GM12875 (cell line): ENCODE data around the gene CAPN13.

ENCODE experiments used
- H3K4me3 ChIP-seq: one replicate; pipeline ENCODE4 v1.5.1; 2011; ENCODE audit warnings: low read depth, low read length, control low read depth
- TF ChIP-seq, protein P1 (sequence below): IDR thresholded peaks from 2 replicates; pipeline ENCODE4 v1.5.1; 2011; ENCODE audit warnings: low read depth, mild to moderate bottlenecking, control low read depth, inconsistent platforms, low read length, moderate library complexity, borderline replicate concordance; ENCODE audit not compliant: insufficient read depth

Gene CAPN13, protein sequence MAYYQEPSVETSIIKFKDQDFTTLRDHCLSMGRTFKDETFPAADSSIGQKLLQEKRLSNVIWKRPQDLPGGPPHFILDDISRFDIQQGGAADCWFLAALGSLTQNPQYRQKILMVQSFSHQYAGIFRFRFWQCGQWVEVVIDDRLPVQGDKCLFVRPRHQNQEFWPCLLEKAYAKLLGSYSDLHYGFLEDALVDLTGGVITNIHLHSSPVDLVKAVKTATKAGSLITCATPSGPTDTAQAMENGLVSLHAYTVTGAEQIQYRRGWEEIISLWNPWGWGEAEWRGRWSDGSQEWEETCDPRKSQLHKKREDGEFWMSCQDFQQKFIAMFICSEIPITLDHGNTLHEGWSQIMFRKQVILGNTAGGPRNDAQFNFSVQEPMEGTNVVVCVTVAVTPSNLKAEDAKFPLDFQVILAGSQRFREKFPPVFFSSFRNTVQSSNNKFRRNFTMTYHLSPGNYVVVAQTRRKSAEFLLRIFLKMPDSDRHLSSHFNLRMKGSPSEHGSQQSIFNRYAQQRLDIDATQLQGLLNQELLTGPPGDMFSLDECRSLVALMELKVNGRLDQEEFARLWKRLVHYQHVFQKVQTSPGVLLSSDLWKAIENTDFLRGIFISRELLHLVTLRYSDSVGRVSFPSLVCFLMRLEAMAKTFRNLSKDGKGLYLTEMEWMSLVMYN

DNA sequence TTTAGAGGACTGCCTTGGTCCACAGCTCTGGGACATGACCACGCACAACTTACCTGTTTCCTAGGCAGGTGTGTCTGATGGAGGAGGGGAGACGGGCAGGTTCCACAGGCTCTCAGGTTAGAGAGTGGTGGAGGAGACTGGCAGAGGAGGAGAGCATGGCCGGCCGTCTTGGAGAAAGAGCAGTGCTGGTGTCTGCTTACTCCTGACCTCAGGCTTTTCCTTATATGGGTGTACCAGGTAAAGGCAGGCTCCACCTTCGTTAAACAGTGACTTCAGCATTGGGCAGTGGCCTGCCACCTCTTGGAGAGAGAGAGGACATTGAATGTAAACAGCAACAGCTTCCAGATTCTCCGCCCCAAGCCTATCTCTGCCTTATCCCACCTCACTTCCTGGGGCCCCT, at the start of gene CAPN13:
Gene CAPN13 (minus strand): TSS at position 198 of the 400 bp plus-strand sequence. CDS start 20,121 bp downstream, outside the sequence.
- TF ChIP-seq, protein P1, sequence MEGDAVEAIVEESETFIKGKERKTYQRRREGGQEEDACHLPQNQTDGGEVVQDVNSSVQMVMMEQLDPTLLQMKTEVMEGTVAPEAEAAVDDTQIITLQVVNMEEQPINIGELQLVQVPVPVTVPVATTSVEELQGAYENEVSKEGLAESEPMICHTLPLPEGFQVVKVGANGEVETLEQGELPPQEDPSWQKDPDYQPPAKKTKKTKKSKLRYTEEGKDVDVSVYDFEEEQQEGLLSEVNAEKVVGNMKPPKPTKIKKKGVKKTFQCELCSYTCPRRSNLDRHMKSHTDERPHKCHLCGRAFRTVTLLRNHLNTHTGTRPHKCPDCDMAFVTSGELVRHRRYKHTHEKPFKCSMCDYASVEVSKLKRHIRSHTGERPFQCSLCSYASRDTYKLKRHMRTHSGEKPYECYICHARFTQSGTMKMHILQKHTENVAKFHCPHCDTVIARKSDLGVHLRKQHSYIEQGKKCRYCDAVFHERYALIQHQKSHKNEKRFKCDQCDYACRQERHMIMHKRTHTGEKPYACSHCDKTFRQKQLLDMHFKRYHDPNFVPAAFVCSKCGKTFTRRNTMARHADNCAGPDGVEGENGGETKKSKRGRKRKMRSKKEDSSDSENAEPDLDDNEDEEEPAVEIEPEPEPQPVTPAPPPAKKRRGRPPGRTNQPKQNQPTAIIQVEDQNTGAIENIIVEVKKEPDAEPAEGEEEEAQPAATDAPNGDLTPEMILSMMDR: no peak
- no peak within 1 kb of the TSS for H3K4me3 ChIP-seq

DNA sequence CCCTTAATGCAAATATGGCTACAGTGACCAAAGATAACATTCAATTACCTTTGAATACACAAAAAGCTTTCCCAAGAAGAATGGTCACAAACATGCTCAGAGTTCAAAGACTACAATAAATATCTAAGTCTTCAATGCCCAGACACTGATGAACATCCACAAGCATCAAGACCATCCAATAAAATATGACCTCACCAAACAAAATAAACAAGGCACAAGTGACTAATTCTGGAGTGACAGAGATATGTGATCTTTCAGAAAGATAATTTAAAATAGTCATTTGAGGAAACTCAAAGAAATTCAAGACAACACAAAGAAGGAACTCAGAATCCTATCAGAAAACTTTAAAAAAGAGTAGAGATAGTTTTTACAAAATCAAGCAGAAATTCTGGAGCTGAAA, 40.6 kb upstream of the CAPN13 start:
- H3K4me3 ChIP-seq: no peak overlapping the region
- TF ChIP-seq, protein P1: no peak

DNA sequence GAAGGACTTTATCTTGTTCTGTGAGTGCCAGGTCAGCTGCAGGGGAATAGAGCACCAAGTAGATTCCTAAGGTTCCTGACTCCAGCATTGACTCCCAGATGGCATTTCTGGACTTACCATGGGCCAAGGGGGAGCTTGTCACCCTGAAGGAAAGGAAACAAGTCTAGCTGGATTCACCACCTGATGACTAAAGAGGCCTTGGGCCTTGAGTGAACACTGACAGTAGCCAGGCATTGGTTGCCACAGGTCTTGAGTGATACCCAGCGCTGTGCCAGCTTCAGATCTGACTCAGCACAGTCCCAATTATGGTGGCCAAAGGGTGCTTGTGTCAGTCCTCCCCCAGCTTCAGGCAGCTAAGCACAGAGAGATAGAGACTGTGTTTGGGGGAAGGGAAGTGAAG, 40.1 kb upstream of the CAPN13 start:
- no peak overlapping the region for H3K4me3 ChIP-seq
- TF ChIP-seq, protein P1: no peak

- TF ChIP-seq, protein P1: no peak
- no peak overlapping the region for H3K4me3 ChIP-seq
Measured at GRCh38 chr2:30828586-30828985, 21.3 kb upstream of the CAPN13 start.

GRCh38 chr2:30826916-30827315, 19.7 kb upstream of the CAPN13 start:
- TF ChIP-seq, protein P1: no peak
- no peak overlapping the region for H3K4me3 ChIP-seq

DNA sequence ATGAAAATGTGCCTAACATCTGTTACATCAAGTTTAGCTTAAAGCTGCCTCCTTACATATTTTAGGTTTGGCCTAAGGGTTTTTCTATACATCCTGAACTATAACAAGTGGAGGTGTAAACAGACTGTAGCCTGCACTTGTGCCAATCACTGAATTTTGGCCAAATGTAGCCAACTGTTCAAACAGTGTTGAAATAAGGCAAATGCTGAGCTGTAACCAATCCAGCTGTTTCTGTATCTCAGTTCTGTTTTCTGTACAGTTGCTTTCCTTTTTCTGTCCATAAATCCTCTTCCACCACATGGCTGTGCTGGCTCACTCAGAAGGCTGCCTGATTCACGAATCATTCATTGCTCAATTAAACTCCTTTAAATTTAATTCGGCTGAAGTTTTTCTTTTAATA, 19.2 kb upstream of the CAPN13 start:
- H3K4me3 ChIP-seq: no peak overlapping the region
- TF ChIP-seq, protein P1: no peak
